HG03103 (cell line): Measurements from ENCODE around the gene TMEM232.
"Not testable (repeated sequence)": the region's sequence is repeated elsewhere in the genome, so short reads cannot be mapped to it uniquely, and the experiment has no call there.

Source experiments
- ATAC-seq: cut with Tn5 transposase; IDR thresholded peaks from one replicate; pipeline ENCODE4 v1.9.1; 2021; ENCODE audit warnings: low read depth; ENCODE audit not compliant: unreplicated experiment

TMEM232 gene

GRCh38 chr5:110726249-110727024 lies at the start of gene TMEM232:
TSS of gene TMEM232 (minus strand) at chr5:110726671. CDS start at chr5:110667352, 59,319 bp downstream.
- peak; percentile 100 for ATAC-seq

GRCh38 chr5:110770286-110770685 lies 43.8 kb upstream of the TMEM232 start:
- no peak for ATAC-seq

GRCh38 chr5:110769000-110769681 lies 42.7 kb upstream of the TMEM232 start:
- no peak for ATAC-seq

- no peak for ATAC-seq
Observed at GRCh38 chr5:110768138-110768860, 41.8 kb upstream of the TMEM232 start.

- no peak for ATAC-seq
Observed at GRCh38 chr5:110760158-110760557, 33.7 kb upstream of the TMEM232 start.

GRCh38 chr5:110757118-110757729 lies 30.8 kb upstream of the TMEM232 start:
- ATAC-seq = no peak

- ATAC-seq = no peak
Observed at GRCh38 chr5:110754181-110754580, 27.7 kb upstream of the TMEM232 start.

- ATAC-seq = no peak
Observed at GRCh38 chr5:110753600-110753999, 27.1 kb upstream of the TMEM232 start.

- ATAC-seq = peak; percentile 22
Observed at GRCh38 chr5:110752953-110753352, 26.5 kb upstream of the TMEM232 start.

GRCh38 chr5:110751902-110752762 lies 25.7 kb upstream of the TMEM232 start:
- ATAC-seq = peak; percentile 97

GRCh38 chr5:110738812-110739651 lies 12.6 kb upstream of the TMEM232 start, which contains the start of gene SLC25A46:
TSS of gene SLC25A46 (plus strand) at chr5:110739007. CDS start at chr5:110739120, 113 bp downstream.
- ATAC-seq = peak; percentile 95

GRCh38 chr5:110738503-110738811 lies 12.0 kb upstream of the TMEM232 start:
- peak; percentile 45 for ATAC-seq

GRCh38 chr5:110736753-110737152 lies 10.3 kb upstream of the TMEM232 start:
- no peak for ATAC-seq

GRCh38 chr5:110735556-110735955 lies 9.1 kb upstream of the TMEM232 start:
- ATAC-seq = no peak

GRCh38 chr5:110734101-110734500 lies 7.6 kb upstream of the TMEM232 start:
- no peak for ATAC-seq

- ATAC-seq = not testable (repeated sequence)
Observed at GRCh38 chr5:110731499-110731898, 5.0 kb upstream of the TMEM232 start.

- ATAC-seq = peak; percentile 54
Observed at GRCh38 chr5:110727025-110727314, 499 bp upstream of the TMEM232 start.

GRCh38 chr5:110718311-110718710 lies 8.2 kb downstream of the TMEM232 start:
- no peak for ATAC-seq
